ENCODE results near the gene ADSS1.

GRCh38 chr14:104707608-104708595, 16.1 kb upstream of the ADSS1 start:
- TF ChIP-seq CTCF (IDR thresholded peaks at IDR 0.05) = no peak
- no peak for TF ChIP-seq POLR2A (IDR thresholded peaks at IDR 0.05)
- TF ChIP-seq EP300 (IDR thresholded peaks at IDR 0.05) = no peak
